Loucy (cell line): Measurements from ENCODE around the gene C1QTNF4.

Source experiments
- CTCF ChIP-seq: fragments of 200-600 bp; sonication (generic); conservative IDR thresholded peaks from 2 replicates; pipeline ENCODE4 v1.5.1; 2014; ENCODE audit warnings: mild to moderate bottlenecking, antibody characterized with exemption, low read length
- EZH2phosphoT487 ChIP-seq: fragments of 200-600 bp; IDR thresholded peaks from 2 replicates; pipeline ENCODE4 v1.6.1; 2018; ENCODE audit warnings: antibody characterized with exemption, mild to moderate bottlenecking, moderate library complexity, borderline replicate concordance

GRCh38 chr11:47566149-47566698 lies 28.0 kb downstream of the C1QTNF4 start:
- TF ChIP-seq CTCF (no peak), EZH2phosphoT487 (no peak)
